Endothelial cell of umbilical vein (primary cell): ENCODE results near the gene DNAJC6. TPM values are rescaled to one million over a fixed set of nuclear protein-coding genes. Genes with fewer than 3 reads are reported as not detected.

ENCODE experiments used
- BruUV-seq: library from RNA; stranded (reverse); fragments of 400-500 nt; replicated peaks from 2 replicates; lab custom pipeline; 2021; lab: Mats Ljungman, UMichigan
- CTCF ChIA-PET: fragments of 300-600, 350-600 bp; sonication (Branson Sonifier 250); formaldehyde crosslinking; loops from one replicate; lab custom pipeline; 2021; ENCODE audit warnings: antibody characterized with exemption, inconsistent platforms; lab: Charles Lee
- POLR2A ChIA-PET: fragments of 300-600, 350-600 bp; sonication (Branson Sonifier 250); formaldehyde crosslinking; loops from one replicate; lab custom pipeline; 2021; ENCODE audit warnings: antibody characterized with exemption, inconsistent platforms; lab: Charles Lee
- DNase-seq: peaks from one replicate; pipeline ENCODE4 v3.0.0-alpha.2; 2011; ENCODE audit warnings: low read depth, low spot score
- FAIRE-seq: peaks from 2 replicates; lab custom pipeline; 2011; peaks lifted over from hg19 to GRCh38; lab: Jason Lieb, UNC
- H2AFZ ChIP-seq: 2 replicates; pipeline ENCODE4 v1.6.0; 2012; ENCODE audit warnings: low read depth, low read length, control low read depth, inconsistent platforms
- H3K27ac ChIP-seq: 2 replicates; pipeline ENCODE4 v1.5.1; 2011; ENCODE audit warnings: low read depth, mild to moderate bottlenecking, control low read depth, low read length, moderate library complexity; ENCODE audit not compliant: insufficient read depth
- H3K27me3 ChIP-seq, 2 experiments: 2 replicates each; pipeline versions ENCODE4 v1.6.0 to v1.6.1; 2011; ENCODE audit warnings: low read length in 2 of 2, mixed read lengths in 1 of 2; ENCODE audit not compliant: control insufficient read depth in 2 of 2, insufficient read depth in 2 of 2
- H3K36me3 ChIP-seq, 2 experiments: 2 replicates in 1 of 2; 3 replicates in 1 of 2; pipeline ENCODE4 v1.5.1; 2011; ENCODE audit warnings: low read length in 2 of 2, mild to moderate bottlenecking in 1 of 2, moderate library complexity in 1 of 2; ENCODE audit not compliant: control insufficient read depth in 2 of 2, insufficient read depth in 2 of 2; ENCODE audit errors: extremely low read depth in 1 of 2
- H3K4me1 ChIP-seq: 3 replicates; pipeline ENCODE4 v1.5.1; 2011; ENCODE audit warnings: mild to moderate bottlenecking, low read length; ENCODE audit not compliant: control insufficient read depth, insufficient read depth; ENCODE audit errors: extremely low read depth
- H3K4me2 ChIP-seq: 2 replicates; pipeline ENCODE4 v1.6.1; 2011; ENCODE audit warnings: low read length, control low read depth, mixed read lengths; ENCODE audit not compliant: insufficient read depth
- H3K4me3 ChIP-seq, 3 experiments: fragments of 200-600 bp in 1 of 3; sonication (generic), shearing (Covaris generic) in 1 of 3; replicated peaks in 1 of 3; 2 replicates each; pipeline ENCODE4 v1.5.1; 2011 to 2016; ENCODE audit warnings: control low read depth in 3 of 3, low read length in 3 of 3, mild to moderate bottlenecking in 2 of 3, inconsistent platforms in 1 of 3, low read depth in 1 of 3, moderate library complexity in 1 of 3; ENCODE audit not compliant: insufficient read depth in 1 of 3
- H3K79me2 ChIP-seq: 2 replicates; pipeline ENCODE4 v1.6.0; 2012; ENCODE audit warnings: low read length, inconsistent platforms; ENCODE audit not compliant: control insufficient read depth, insufficient read depth
- H3K9ac ChIP-seq: replicated peaks from 2 replicates; pipeline ENCODE3; 2011; ENCODE audit warnings: low read length, control low read depth; ENCODE audit not compliant: insufficient read depth; ENCODE audit errors: extremely low read depth
- H3K9me1 ChIP-seq: replicated peaks from 3 replicates; pipeline ENCODE4 v1.6.0; 2011; ENCODE audit warnings: mild to moderate bottlenecking, low read length; ENCODE audit not compliant: control insufficient read depth, insufficient read depth; ENCODE audit errors: extremely low read depth
- H3K9me3 ChIP-seq: replicated peaks from 2 replicates; pipeline ENCODE4 v1.5.1; 2012; ENCODE audit warnings: low read length, inconsistent platforms; ENCODE audit not compliant: control insufficient read depth, insufficient read depth
- H4K20me1 ChIP-seq: replicated peaks from 2 replicates; pipeline ENCODE3; 2011; ENCODE audit warnings: mild to moderate bottlenecking, low read length; ENCODE audit not compliant: control insufficient read depth, insufficient read depth; ENCODE audit errors: extremely low read depth
- CTCF ChIP-seq, 2 donors: IDR thresholded peaks; 1 replicate in 1 of 2; 2 replicates in 1 of 2; pipeline ENCODE4 v1.5.1; 2011; ENCODE audit warnings: low read length in 2 of 2, mild to moderate bottlenecking in 2 of 2, moderate library complexity in 2 of 2, control low read depth in 1 of 2, inconsistent platforms in 1 of 2, low read depth in 1 of 2; ENCODE audit not compliant: insufficient read depth in 1 of 2; ENCODE audit errors: extremely low read depth in 1 of 2
- EZH2 ChIP-seq: IDR thresholded peaks from 2 replicates; pipeline ENCODE4 v1.6.1; 2012; ENCODE audit warnings: borderline replicate concordance, low read depth, mild to moderate bottlenecking, moderate library complexity, low read length, inconsistent platforms; ENCODE audit not compliant: severe bottlenecking
- FOS ChIP-seq: IDR thresholded peaks from 2 replicates; pipeline ENCODE4 v1.6.1; 2011; ENCODE audit warnings: mild to moderate bottlenecking, low read length, moderate library complexity, borderline replicate concordance; ENCODE audit not compliant: insufficient read depth
- GATA2 ChIP-seq: IDR thresholded peaks from 2 replicates; pipeline ENCODE4 v1.7.0; 2011; ENCODE audit warnings: low read depth, mild to moderate bottlenecking, moderate library complexity, mixed read lengths, low read length; ENCODE audit not compliant: insufficient read length, insufficient read depth
- JUN ChIP-seq: IDR thresholded peaks from 2 replicates; pipeline ENCODE4 v1.6.1; 2011; ENCODE audit warnings: borderline replicate concordance, low read depth; ENCODE audit not compliant: insufficient read length, insufficient read depth
- MYC ChIP-seq: IDR thresholded peaks from one replicate; pipeline ENCODE4 v1.6.1; 2011; ENCODE audit warnings: mild to moderate bottlenecking, low read depth, low read length
- POLR2A ChIP-seq: IDR thresholded peaks from 2 replicates; pipeline ENCODE4 v1.6.1; 2012; ENCODE audit warnings: low read depth, mild to moderate bottlenecking, control low read depth, low read length
- POLR2AphosphoS5 ChIP-seq: IDR thresholded peaks from 2 replicates; pipeline ENCODE4 v1.6.1; 2012; ENCODE audit warnings: low read depth, mild to moderate bottlenecking, control low read depth, low read length, moderate library complexity; ENCODE audit not compliant: insufficient read depth
- dilution Hi-C: fragments of 300-500 bp; cut with MboI; formaldehyde crosslinking; loops from one replicate; pipeline ENCODE4 v1.15.0; 2019; ENCODE audit warnings: low sequenced_read_pairs; ENCODE audit not compliant: extremely low pct_ligation_motif_present
- intact Hi-C: fragments of 100-400 bp; cut with micrococcal nuclease; formaldehyde crosslinking; loops from one replicate; pipeline ENCODE4 v1.10.0; 2022
- polyA plus RNA-seq, 4 experiments: library from polyadenylated mRNA; depleted of rRNA in 3 of 4; stranded (reverse) in 3 of 4; unstranded in 1 of 4; fragments of >200 nt; gene quantifications; 2 replicates each; pipeline versions ENCODE4 v1.2.1 to v1.2.3, GENCODE V29; 2011 to 2012; ENCODE audit warnings: missing spikeins in 1 of 4
- total RNA-seq: library from RNA; stranded (reverse); gene quantifications from 2 replicates; pipeline ENCODE4 v1.2.3, GENCODE V29; 2021
- TF ChIP-seq, protein P1 (sequence below): IDR thresholded peaks from 2 replicates; pipeline ENCODE4 v1.6.1; 2011; ENCODE audit not compliant: insufficient read depth, insufficient read length

Gene DNAJC6
- total and polyA plus RNA-seq, 2 donors (not counting 3 experiments of a cell fraction or from before 2014, with no cell fraction given) = 2.3 to 4.9 TPM

GRCh38 chr1:65323246-65323645 lies 13.9 kb downstream of the DNAJC6 start:
- Histone ChIP-seq H3K27me3 (no peaks in the 10 kb centered on the region), H3K9ac (no peak overlapping the region), H4K20me1 (no peaks in the 10 kb centered on the region), H3K79me2 (no peaks in the 10 kb centered on the region), H3K4me1 (no peaks in the 10 kb centered on the region), H3K4me2 (no peak overlapping the region), H3K4me3 (no peak overlapping the region), H3K9me3 (no peaks in the 10 kb centered on the region), H3K9me1 (no peaks in the 10 kb centered on the region), H3K36me3 (no peaks in the 10 kb centered on the region), H2AFZ (no peak overlapping the region), H3K27ac (no peak overlapping the region)
- dilution Hi-C loops (no loop called here), intact Hi-C loops (no loop called here)
- ChIA-PET CTCF (no interaction called here), POLR2A (no interaction called here)
- TF ChIP-seq POLR2AphosphoS5 (no peak), JUN (no peak), GATA2 (no peak), MYC (no peak), CTCF (IDR thresholded peaks at IDR 0.05; ENCODE audit: extremely low read depth in 1 of 2, insufficient read depth in 1 of 2, low read depth in 1 of 2, low read length in 2 of 2) (no peak), POLR2A (no peak), FOS (no peak), EZH2 (no peak)
- TF ChIP-seq, protein P1, sequence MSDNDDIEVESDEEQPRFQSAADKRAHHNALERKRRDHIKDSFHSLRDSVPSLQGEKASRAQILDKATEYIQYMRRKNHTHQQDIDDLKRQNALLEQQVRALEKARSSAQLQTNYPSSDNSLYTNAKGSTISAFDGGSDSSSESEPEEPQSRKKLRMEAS = no peak
- no TSS peak for BruUV-seq
- DNase-seq (no peak), FAIRE-seq (no peak)
